H9 (cell line): ENCODE measurements around the gene CELA2B. TPM values are rescaled to one million over a fixed set of nuclear protein-coding genes. Genes with fewer than 3 reads are reported as not detected.

Source experiments
- DNase-seq: peaks from one replicate; pipeline ENCODE4 v3.0.0-alpha.2; 2017
- H2AFZ ChIP-seq: one replicate; pipeline ENCODE4 v1.6.1; 2013; ENCODE audit warnings: mild to moderate bottlenecking, low read length, control low read depth, moderate library complexity
- H2AK5ac ChIP-seq: 2 replicates; pipeline ENCODE4 v1.6.1; 2013; ENCODE audit warnings: low read length, control low read depth, mixed read lengths; ENCODE audit not compliant: insufficient read length
- H2BK120ac ChIP-seq: one replicate; pipeline ENCODE4 v1.6.1; 2013; ENCODE audit warnings: low read depth, mild to moderate bottlenecking, low read length, control low read depth, inconsistent platforms; ENCODE audit not compliant: poor library complexity, severe bottlenecking
- H2BK12ac ChIP-seq: 2 replicates; pipeline ENCODE4 v1.6.1; 2013; ENCODE audit warnings: low read length, control low read depth, mixed read lengths, low read depth; ENCODE audit not compliant: insufficient read length
- H2BK15ac ChIP-seq: 2 replicates; pipeline ENCODE4 v1.6.1; 2013; ENCODE audit warnings: low read depth, low read length, control low read depth
- H2BK20ac ChIP-seq: one replicate; pipeline ENCODE4 v1.6.1; 2013; ENCODE audit warnings: low read depth, mild to moderate bottlenecking, low read length, control low read depth, inconsistent platforms; ENCODE audit not compliant: poor library complexity, severe bottlenecking
- H2BK5ac ChIP-seq: 2 replicates; pipeline ENCODE4 v1.6.1; 2013; ENCODE audit warnings: low read length, control low read depth, mixed read lengths; ENCODE audit not compliant: insufficient read length
- H3K14ac ChIP-seq: 2 replicates; pipeline ENCODE4 v1.6.1; 2013; ENCODE audit warnings: low read length, control low read depth; ENCODE audit not compliant: insufficient read depth
- H3K18ac ChIP-seq: 2 replicates; pipeline ENCODE4 v1.6.1; 2013; ENCODE audit warnings: low read depth, mild to moderate bottlenecking, mixed read lengths, low read length, control low read depth; ENCODE audit not compliant: insufficient read length
- H3K23ac ChIP-seq: 2 replicates; pipeline ENCODE4 v1.6.1; 2013; ENCODE audit warnings: low read length, control low read depth, mixed read lengths, low read depth; ENCODE audit not compliant: insufficient read length
- H3K23me2 ChIP-seq: 2 replicates; pipeline ENCODE4 v1.6.1; 2013; ENCODE audit warnings: low read depth, mild to moderate bottlenecking, mixed read lengths, low read length, control low read depth; ENCODE audit not compliant: insufficient read length, poor library complexity, severe bottlenecking
- H3K27ac ChIP-seq: 2 replicates; pipeline ENCODE4 v1.5.1; 2013; ENCODE audit warnings: low read length, control low read depth, mixed read lengths, low read depth; ENCODE audit not compliant: insufficient read length
- H3K27me3 ChIP-seq: 2 replicates; pipeline ENCODE4 v1.6.1; 2013; ENCODE audit warnings: low read length, control low read depth, inconsistent platforms; ENCODE audit not compliant: insufficient read depth
- H3K4ac ChIP-seq: 2 replicates; pipeline ENCODE4 v1.6.1; 2013; ENCODE audit warnings: low read depth, mild to moderate bottlenecking, control low read depth, inconsistent platforms, low read length, moderate library complexity
- H3K4me1 ChIP-seq: 2 replicates; pipeline ENCODE4 v1.6.1; 2013; ENCODE audit warnings: low read length, control low read depth, inconsistent platforms; ENCODE audit not compliant: insufficient read depth
- H3K4me2 ChIP-seq: 2 replicates; pipeline ENCODE4 v1.6.1; 2013; ENCODE audit warnings: low read length, control low read depth, mixed read lengths; ENCODE audit not compliant: insufficient read length, insufficient read depth
- H3K56ac ChIP-seq: 2 replicates; pipeline ENCODE4 v1.6.1; 2013; ENCODE audit warnings: low read depth, mild to moderate bottlenecking, mixed read lengths, low read length, control low read depth; ENCODE audit not compliant: insufficient read length
- H3K79me1 ChIP-seq: 2 replicates; pipeline ENCODE4 v1.6.1; 2013; ENCODE audit warnings: low read depth, mild to moderate bottlenecking, moderate library complexity, low read length, control low read depth, inconsistent platforms; ENCODE audit not compliant: insufficient read depth, poor library complexity, severe bottlenecking
- H3K79me2 ChIP-seq: 2 replicates; pipeline ENCODE4 v1.6.1; 2013; ENCODE audit warnings: low read length, control low read depth, inconsistent platforms; ENCODE audit not compliant: insufficient read depth
- H3K9ac ChIP-seq: 2 replicates; pipeline ENCODE4 v1.6.1; 2013; ENCODE audit warnings: low read length, control low read depth, mixed read lengths; ENCODE audit not compliant: insufficient read length; ENCODE audit errors: extremely low read depth
- H3K9me3 ChIP-seq: one replicate; pipeline ENCODE4 v1.6.1; 2013; ENCODE audit warnings: low read depth, low read length, inconsistent platforms; ENCODE audit not compliant: control insufficient read depth
- H3T11ph ChIP-seq: one replicate; pipeline ENCODE4 v1.6.1; 2013; ENCODE audit warnings: mild to moderate bottlenecking, low read length, control low read depth, inconsistent platforms
- H4K20me1 ChIP-seq: one replicate; pipeline ENCODE4 v1.6.1; 2013; ENCODE audit not compliant: control insufficient read depth, insufficient read length, insufficient read depth
- H4K5ac ChIP-seq: 2 replicates; pipeline ENCODE4 v1.6.1; 2013; ENCODE audit warnings: low read depth, mild to moderate bottlenecking, mixed read lengths, low read length, control low read depth; ENCODE audit not compliant: insufficient read length
- H4K8ac ChIP-seq: replicated peaks from 2 replicates; pipeline ENCODE4 v1.6.1; 2013; ENCODE audit warnings: low read length, control low read depth, mixed read lengths, low read depth; ENCODE audit not compliant: insufficient read length
- H4K91ac ChIP-seq: 2 replicates; pipeline ENCODE4 v1.6.1; 2013; ENCODE audit warnings: low read depth, mild to moderate bottlenecking, moderate library complexity, mixed read lengths, low read length, control low read depth; ENCODE audit not compliant: insufficient read length
- H3K27ac Mint-ChIP-seq, 3 experiments: 2 replicates in 2 of 3; 3 replicates in 1 of 3; pipeline ENCODE4 v1.8.0; 2020 to 2021; ENCODE audit warnings: mixed read lengths in 3 of 3, mild to moderate bottlenecking in 1 of 3, moderate library complexity in 1 of 3
- H3K27me3 Mint-ChIP-seq: 2 replicates; pipeline ENCODE4 v1.8.0; 2021; ENCODE audit warnings: low read depth, mild to moderate bottlenecking, moderate library complexity, mixed read lengths
- H3K36me3 Mint-ChIP-seq, 3 experiments: 2 replicates in 2 of 3; 3 replicates in 1 of 3; pipeline ENCODE4 v1.8.0; 2020 to 2021; ENCODE audit warnings: low read depth in 3 of 3, mixed read lengths in 3 of 3; ENCODE audit not compliant: insufficient read depth in 1 of 3
- H3K4me1 Mint-ChIP-seq, 2 experiments: 2 replicates each; pipeline ENCODE4 v1.8.0; 2020; ENCODE audit warnings: mixed read lengths in 2 of 2
- H3K4me3 Mint-ChIP-seq, 2 experiments: 2 replicates in 1 of 2; 3 replicates in 1 of 2; pipeline ENCODE4 v1.8.0; 2020 to 2021; ENCODE audit warnings: mild to moderate bottlenecking in 2 of 2, mixed read lengths in 2 of 2, moderate library complexity in 1 of 2
- H3K9me3 Mint-ChIP-seq, 2 experiments: 2 replicates in 1 of 2; 3 replicates in 1 of 2; pipeline ENCODE4 v1.8.0; 2020; ENCODE audit warnings: mild to moderate bottlenecking in 2 of 2, mixed read lengths in 2 of 2, moderate library complexity in 1 of 2
- CTCF ChIP-seq: fragments of 200-600 bp; sonication (generic); conservative IDR thresholded peaks from 3 replicates; pipeline ENCODE4 v1.8.0; 2021; ENCODE audit warnings: antibody characterized with exemption, mild to moderate bottlenecking
- WGBS: extraction: QIAGEN DNeasy Blood & Tissue Kit; methylation state at CpG from one replicate; pipeline ENCODE4 v1.1.7; 2013; ENCODE audit warnings: missing lambda C conversion rate, low lambda C conversion rate, mixed read lengths; ENCODE audit not compliant: insufficient read length; ENCODE audit errors: extremely low coverage; 5-methylcytosine and 5-hydroxymethylcytosine counted together
- total RNA-seq: library from RNA; stranded (reverse); gene quantifications from 2 replicates; pipeline ENCODE4 v1.2.1, GENCODE V29; 2021

Gene CELA2B
- total RNA-seq, 1 experiment from 2014 or later = not detected

- Histone ChIP-seq H4K8ac (no peak overlapping the region), H2AFZ (no peak overlapping the region), H3K23ac (no peak overlapping the region), H2BK15ac (no peak overlapping the region), H3K9ac (no peak overlapping the region), H3K14ac (no peak overlapping the region), H4K20me1 (no peaks in the 10 kb centered on the region), H3K4me2 (no peak overlapping the region), H2BK20ac (no peak overlapping the region), H3K27me3 (no peaks in the 10 kb centered on the region), H3K56ac (no peak overlapping the region), H4K91ac (no peak overlapping the region), H2BK5ac (no peak overlapping the region), H3K27ac (no peak overlapping the region), H3T11ph (no peak overlapping the region), H3K79me2 (no peaks in the 10 kb centered on the region), H4K5ac (no peak overlapping the region), H3K9me3 (no peaks in the 10 kb centered on the region), H3K23me2 (no peaks in the 10 kb centered on the region), H3K18ac (no peak overlapping the region), H2AK5ac (no peak overlapping the region), H3K4ac (no peak overlapping the region), H3K4me1 (no peaks in the 10 kb centered on the region; the same call in 1 of the 2 replicates), H2BK12ac (no peak overlapping the region), H3K79me1 (no peaks in the 10 kb centered on the region), H2BK120ac (no peak overlapping the region)
- no peak for TF ChIP-seq CTCF
- Mint-ChIP-seq H3K4me3 (no peak overlapping the region), H3K9me3 (peaks cover 0 to under 1% of the 10 kb centered on the region in 2 experiments; a peak in 2 of 5 replicates), H3K4me1 (peaks cover 12% of the 10 kb centered on the region in 2 experiments), H3K27me3 (no peaks in the 10 kb centered on the region), H3K36me3 (peaks cover 11 to 30% (median 26%) of the 10 kb centered on the region in 3 experiments), H3K27ac (no peak overlapping the region)
- no CpG with 5 or more reads among the region's 5 CpGs for WGBS
- DNase-seq = no peak
These were observed 16.7 kb downstream of the CELA2B start for GRCh38 chr1:15492596-15492995.
